Activated gamma-delta T cell treated with anti-CD3 and anti-CD28 coated beads, Interleukin-2, amount 50 U/mL, for 16 hours (primary cell): Measurements from ENCODE around the gene NRCAM.
"Not testable (repeated sequence)": the region's sequence is repeated elsewhere in the genome, so short reads cannot be mapped to it uniquely, and the experiment has no call there.

ENCODE experiments used
- DNase-seq: peaks from one replicate; pipeline ENCODE4 v3.0.0-alpha.2; 2020; ENCODE audit warnings: low read depth

Gene NRCAM

GRCh38 chr7:108340406-108340805, 115.8 kb downstream of the NRCAM start:
- DNase-seq, result not testable (repeated sequence)

- DNase-seq, result no peak
Observed at GRCh38 chr7:108335269-108335918, 120.8 kb downstream of the NRCAM start.

GRCh38 chr7:108332937-108333336, 123.3 kb downstream of the NRCAM start:
- no peak for DNase-seq

- no peak for DNase-seq
Observed at GRCh38 chr7:108331971-108332370, 124.3 kb downstream of the NRCAM start.

- DNase-seq, result no peak
Observed at GRCh38 chr7:108330227-108330626, 126.0 kb downstream of the NRCAM start.

GRCh38 chr7:108329514-108329913, 126.7 kb downstream of the NRCAM start:
- no peak for DNase-seq

- DNase-seq, result no peak
Observed at GRCh38 chr7:108328174-108328651, 128.0 kb downstream of the NRCAM start.

GRCh38 chr7:108327353-108327752, 128.9 kb downstream of the NRCAM start:
- DNase-seq, result no peak

- no peak for DNase-seq
Observed at GRCh38 chr7:108326938-108327337, 129.3 kb downstream of the NRCAM start.

- no peak for DNase-seq
Observed at GRCh38 chr7:108324053-108325038, 131.9 kb downstream of the NRCAM start.

- DNase-seq, result no peak
Observed at GRCh38 chr7:108322925-108323832, 133.1 kb downstream of the NRCAM start.

- no peak for DNase-seq
Observed at GRCh38 chr7:108322046-108322445, 134.2 kb downstream of the NRCAM start.

- DNase-seq, result no peak
Observed at GRCh38 chr7:108321359-108321758, 134.9 kb downstream of the NRCAM start.

- no peak for DNase-seq
Observed at GRCh38 chr7:108316708-108317107, 139.5 kb downstream of the NRCAM start.

GRCh38 chr7:108314551-108314950, 141.7 kb downstream of the NRCAM start:
- no peak for DNase-seq

GRCh38 chr7:108314049-108314448, 142.2 kb downstream of the NRCAM start:
- DNase-seq, result no peak

GRCh38 chr7:108313086-108313485, 143.2 kb downstream of the NRCAM start:
- DNase-seq, result no peak

- no peak for DNase-seq
Observed at GRCh38 chr7:108311446-108312168, 144.6 kb downstream of the NRCAM start.

GRCh38 chr7:108310351-108310750, 145.9 kb downstream of the NRCAM start:
- no peak for DNase-seq

- DNase-seq, result no peak
Observed at GRCh38 chr7:108308903-108309302, 147.3 kb downstream of the NRCAM start.

GRCh38 chr7:108308276-108308675, 148.0 kb downstream of the NRCAM start:
- DNase-seq, result no peak
